Measurements from ENCODE around the gene FZD2.
"Not testable (repeated sequence)": the region's sequence is repeated elsewhere in the genome, so short reads cannot be mapped to it uniquely, and the experiment has no call there.

Gene FZD2

DNA sequence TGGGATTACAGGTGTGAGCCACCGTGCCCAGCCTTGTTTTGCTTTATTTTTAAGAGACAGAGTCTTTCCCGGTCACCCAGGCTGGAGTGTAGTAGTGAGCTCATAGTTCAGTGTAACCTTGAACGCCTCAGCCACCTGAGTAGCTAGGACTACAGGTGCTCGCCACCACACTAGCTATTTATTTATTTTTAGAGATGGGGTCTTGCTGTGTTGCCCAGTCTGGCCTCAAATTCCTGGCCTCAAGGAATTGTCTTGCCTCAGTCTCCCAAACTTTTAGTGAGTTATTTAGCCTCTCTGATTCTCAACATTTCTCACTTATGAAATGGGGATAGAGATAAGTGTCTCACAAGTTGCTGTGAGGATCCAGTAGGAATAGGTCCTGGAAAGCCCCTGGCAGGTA lies 21.7 kb downstream of the FZD2 start:
- DNase-seq = no peak

DNA sequence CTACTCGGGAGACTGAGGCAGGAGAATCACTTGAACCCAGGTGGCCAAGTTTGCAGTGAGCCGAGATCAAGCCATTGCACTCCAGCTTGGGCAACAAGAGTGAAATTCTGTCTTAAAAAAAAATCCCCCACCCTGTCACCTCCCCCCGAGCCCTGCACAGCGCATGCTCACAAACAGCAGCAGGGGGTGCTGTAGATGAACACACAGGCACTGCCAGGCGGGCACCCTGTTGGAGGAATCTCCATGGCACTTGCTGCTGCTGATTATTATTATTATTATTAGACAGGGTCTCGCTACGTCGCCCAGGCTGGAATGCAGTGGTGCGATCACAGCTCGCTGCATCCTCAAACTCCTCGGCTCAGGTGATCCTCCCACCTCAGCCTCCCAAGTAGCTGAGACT lies 24.6 kb downstream of the FZD2 start:
- no peak for DNase-seq

DNA sequence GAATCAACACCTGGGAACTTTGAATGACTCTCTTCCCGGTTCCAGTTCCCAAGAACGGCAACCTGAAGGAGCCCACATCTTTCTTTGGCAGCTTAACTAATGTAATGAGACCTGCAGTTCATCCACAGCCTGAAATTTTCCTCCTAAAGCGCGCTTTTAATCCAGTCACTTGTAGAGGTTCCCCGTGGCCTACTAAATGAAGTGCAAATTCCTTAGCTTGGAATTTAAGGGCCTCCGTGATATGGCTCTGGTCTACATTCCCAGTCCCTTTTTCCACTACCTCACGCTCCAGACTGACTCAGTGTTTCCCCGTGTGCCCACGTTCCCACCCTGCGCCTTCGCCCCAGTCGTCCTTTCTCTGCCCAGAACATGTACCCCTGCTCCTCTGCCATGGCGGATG lies 27.2 kb downstream of the FZD2 start:
- DNase-seq = no peak

DNA sequence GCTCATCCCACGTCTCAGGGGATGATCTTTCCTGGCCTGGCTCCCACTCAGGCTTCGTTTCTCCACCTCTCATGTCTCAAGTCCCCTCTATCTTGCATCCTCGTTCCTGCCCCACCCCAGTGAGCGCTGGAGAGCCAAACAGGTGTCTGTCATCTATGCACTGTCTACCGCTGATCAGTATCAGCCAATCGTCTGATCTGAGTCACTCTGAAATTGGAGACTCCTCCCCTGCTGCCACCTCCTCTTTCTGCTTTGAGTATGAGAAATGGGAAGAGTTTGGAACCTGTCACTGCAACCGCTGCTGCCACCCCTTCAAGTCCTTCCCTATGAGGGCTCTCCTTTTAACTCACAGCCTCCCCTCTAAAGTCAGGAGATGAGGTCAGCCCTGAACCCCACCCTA lies 28.0 kb downstream of the FZD2 start:
- DNase-seq = no peak

DNA sequence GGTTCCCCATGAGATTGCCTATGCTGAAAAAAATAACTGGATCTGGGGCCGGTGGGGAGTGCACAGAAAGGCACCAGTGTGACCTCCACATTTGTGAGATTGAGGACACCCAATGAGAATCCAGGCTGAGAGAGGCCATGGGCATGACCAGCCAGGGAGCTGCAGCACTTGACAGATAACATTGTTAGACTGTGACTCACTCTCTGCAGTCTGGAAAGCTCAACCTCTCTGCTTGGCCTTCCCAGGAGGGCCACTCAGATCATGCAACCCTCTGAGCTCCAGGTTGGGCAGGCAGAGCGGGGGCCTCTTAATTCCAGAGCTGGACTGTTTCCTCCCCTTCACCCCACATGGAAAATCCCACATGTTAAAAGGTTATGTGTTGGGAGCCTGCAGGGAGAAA lies 30.1 kb downstream of the FZD2 start:
- no peak for DNase-seq

DNA sequence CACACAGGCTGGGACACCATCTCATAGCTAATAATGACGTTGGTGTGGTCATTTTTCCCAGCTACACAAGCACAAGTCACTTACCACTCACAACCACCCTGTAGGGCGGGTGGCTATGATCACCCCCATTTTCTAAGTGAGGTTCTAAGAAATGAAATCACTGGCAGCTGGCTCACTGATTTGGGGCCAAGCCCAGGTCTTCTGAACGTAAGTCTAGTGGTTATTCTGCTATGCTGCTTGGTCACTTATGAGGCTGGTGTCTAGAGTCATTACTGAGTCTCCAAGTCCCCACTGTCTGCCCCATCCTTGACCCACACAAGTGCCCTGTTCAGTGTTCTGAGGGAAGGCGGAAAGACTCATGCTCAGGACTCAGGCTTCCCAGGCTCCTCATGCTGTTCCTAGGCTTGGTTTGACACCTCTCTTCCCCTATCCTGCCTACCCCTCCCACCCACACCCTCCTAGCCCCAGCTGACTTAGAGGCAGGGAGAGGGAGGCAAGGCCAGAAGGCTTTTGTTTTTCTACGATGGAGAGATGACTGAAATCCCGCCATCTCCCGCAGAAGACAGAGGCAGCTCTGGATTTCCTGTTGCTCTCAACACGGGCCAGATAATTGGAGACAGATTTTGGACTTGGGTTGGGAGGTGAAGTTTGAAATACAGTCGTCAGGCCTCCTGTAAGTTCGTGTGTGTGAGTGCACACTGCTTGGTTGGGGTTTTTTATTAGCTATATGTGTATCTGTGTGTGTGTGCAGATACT lies 32.2 kb downstream of the FZD2 start:
- no peak for DNase-seq

DNA sequence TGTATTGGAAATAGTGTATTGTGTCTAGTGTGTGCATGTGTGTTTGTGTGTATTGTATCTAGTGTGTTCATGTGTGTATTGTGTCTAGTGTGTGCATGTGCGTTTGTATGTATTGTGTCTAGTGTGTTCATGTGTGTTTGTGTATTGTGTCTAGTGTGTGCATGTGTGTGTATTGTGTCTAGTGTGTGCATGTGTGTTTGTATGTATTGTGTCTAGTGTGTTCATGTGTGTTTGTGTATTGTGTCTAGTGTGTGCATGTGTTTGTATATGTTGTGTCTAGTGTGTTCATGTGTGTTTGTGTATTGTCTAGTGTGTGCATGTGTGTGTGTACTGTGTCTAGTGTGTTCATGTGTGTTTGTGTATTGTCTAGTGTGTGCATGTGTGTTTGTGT lies 32.8 kb downstream of the FZD2 start:
- not testable (repeated sequence) for DNase-seq

DNA sequence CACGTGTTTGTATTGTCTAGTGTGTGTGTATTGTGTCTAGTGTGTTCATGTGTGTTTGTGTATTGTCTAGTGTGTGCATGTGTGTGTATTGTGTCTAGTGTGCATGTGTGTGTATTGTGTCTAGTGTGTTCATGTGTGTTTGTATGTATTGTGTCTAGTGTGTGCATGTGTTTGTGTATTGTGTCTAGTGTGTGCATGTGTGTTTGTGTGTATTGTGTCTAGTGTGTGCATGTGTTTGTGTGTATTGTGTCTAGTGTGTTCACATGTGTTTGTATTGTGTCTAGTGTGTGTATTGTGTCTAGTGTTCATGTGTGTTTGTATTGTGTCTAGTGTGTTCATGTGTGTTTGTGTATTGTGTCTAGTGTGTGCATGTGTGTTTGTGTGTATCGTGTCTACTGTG lies 33.5 kb downstream of the FZD2 start:
- not testable (repeated sequence) for DNase-seq

DNA sequence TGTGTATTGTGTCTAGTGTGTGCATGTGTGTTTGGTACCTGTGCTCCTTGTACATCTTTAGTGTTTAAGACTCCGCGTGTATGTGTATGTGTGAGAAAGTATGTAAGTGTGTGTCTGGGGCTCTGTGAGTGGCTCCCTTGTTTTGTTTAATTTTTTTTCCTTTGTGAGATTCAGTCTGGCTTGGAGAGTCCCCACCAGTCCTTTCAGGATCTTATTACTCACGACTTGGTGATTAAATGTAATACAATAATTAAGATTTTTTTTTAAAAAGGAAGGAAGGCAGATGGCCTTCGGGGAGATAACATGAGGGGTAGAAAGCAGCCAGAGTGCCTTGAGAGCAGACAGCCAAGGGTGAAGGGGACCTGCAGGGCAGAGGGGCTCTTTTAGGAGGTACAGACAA lies 33.9 kb downstream of the FZD2 start:
- no peak for DNase-seq

DNA sequence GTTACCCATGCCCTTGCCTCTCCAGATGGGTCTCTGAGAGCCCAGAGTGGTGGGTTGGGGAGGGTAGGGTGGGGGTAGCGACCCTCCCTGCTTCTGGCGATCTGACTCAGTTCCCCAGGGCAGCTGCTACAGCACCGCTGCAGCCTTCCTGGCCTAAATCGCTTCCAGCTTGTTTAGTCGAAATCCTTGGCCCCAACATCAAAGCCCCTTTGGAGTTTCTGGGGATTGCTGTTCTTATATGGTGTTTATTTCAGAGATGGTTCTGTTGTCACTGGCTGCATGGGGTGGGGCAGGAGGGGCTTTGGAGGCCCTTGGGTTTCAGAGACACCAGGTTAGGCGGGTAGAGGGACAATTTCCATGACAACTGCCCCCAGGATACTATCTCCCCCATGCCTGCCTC lies 35.9 kb downstream of the FZD2 start:
- no peak for DNase-seq

DNA sequence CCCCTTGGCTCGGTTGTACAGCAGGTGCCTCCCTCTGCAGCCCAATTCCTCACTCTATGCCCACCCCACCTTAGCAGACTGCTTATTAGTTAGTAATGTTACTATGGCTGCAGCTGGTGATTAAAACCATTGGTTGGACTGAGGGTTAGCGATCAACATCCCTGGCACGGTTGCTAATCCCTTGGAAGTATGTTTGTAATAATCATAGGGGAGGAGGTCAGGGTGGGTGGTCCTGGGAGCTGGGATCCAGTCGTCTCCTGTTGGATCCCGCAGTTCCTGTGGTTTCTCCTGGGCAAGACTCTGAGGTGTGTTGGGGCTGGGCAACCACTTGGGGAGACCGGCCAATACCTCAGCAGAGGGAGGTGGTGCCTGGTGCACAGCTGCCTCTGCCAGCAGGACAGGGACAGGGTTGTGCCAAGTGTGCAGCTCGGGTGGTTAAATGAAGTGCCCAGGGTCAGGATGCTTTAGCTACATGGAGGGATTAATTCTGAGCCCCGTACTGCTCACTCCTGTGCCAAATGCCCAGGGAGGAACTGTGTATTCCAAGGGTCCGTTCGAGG lies 38.0 kb downstream of the FZD2 start:
- DNase-seq = no peak

DNA sequence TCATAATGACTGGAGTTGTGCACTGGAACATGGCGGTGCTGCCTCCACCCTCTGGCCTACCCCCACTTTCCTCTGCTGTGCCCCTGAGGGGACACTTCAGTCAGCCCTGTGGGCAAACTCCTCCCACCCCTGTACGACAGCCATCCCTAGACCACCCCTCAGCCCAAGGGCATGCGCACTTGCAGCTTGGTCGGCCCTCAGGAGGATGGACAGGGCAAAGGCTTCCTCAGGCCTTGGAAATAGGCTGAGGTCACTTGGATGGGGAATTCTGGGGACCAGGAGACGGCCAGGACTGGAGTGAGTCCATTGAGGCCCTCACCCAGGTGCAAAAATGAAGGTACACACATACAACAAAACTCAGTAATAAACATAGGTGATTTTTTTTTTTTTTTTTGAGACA lies 41.0 kb downstream of the FZD2 start:
- DNase-seq = no peak

DNA sequence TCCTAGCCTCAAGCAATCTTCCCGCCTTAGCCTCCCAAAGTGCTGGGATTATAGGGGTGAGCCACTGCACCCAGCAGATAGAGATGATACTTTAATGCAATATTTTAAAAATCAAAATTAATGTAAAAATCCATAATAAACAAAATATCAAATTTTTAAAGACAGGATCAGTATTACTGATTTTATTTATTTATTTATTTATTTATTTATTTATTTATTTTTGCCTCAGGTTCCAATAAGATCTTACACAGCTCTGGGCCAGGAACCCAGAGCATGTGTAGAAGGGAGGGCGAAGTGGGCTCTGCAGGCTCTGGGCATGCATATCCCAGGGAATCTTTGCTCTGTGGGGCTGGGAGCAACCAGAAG lies 41.6 kb downstream of the FZD2 start:
- no peak for DNase-seq

DNA sequence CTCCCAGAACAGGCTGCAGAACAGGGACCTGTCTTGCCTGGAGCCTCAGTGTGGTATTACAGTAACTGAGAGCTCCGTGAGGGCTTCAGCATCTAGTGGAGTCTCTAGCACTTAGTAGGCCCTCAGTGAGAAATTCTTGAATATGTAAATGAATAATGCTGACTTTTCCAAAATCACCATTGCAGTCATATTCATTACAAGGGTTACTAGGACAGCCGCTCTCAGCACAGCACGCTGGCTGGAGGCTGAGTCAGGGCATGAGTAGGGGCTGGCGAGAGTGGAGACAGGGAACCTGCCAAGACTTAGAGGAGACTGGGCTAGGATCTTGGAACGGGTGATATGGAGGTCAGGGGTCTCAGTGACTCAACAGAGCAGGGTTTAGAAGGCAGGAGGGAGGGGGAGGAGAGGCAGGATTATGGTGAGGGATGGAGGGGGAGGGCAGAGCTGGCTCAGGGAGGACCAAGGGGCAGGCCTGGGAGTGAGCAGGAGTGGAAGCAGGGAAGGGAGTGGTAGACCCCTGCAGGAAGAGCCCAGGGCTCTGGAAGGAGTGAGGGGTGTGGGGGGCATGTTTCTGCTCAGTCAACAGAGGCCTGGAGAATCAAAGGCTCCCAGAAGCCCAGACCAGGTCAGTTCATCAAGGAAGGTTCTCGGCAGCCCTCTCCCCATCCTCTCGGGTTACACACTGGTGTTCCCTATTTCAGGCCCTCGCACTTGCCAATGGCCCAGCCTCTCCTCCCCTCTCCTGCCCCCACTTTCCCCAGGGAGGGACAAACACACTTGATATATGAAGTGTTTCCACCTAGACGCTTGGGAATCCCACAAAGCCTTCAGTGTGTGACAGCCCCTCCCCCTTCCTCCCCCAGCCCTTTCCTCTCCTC lies 42.3 kb downstream of the FZD2 start:
- DNase-seq = no peak

DNA sequence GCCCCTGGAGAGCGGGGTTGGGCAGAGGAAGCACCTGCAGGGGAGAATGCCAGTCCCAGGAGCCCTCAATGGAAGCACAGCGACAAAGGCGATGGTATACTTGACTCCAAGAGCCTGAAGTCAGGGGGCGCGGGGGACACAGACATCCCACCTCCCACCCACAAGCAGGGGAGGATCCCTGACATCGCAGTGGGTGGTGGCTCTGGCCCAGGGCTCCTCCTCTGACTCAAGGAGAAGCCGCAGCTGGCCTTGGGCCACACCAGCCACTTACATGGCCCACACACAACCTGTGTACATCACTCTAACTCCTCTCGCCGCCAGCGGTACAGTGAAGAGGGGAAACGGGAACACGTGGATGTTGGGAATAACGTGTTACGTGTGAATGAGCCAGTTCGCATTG lies 44.3 kb downstream of the FZD2 start:
- DNase-seq = no peak

DNA sequence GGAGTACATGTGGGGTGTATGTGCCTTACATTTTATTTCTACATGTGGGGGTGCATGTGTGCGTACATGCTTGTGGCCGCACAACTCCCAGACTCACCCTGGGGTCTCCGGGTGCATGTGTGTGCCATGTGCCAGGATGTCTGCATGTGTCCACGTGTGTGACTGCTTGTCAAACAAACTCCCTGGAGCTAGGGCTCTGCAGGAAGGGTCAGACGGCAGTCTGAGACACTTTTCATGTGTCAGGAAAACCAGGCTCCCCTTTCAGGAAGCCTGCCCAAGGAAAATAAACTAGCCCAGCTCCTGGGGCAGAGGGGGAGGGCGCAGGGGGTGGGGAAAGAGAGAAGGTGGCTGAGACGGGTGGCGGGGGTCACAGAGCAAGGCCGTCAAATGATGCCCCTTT lies 44.7 kb downstream of the FZD2 start:
- DNase-seq = no peak

DNA sequence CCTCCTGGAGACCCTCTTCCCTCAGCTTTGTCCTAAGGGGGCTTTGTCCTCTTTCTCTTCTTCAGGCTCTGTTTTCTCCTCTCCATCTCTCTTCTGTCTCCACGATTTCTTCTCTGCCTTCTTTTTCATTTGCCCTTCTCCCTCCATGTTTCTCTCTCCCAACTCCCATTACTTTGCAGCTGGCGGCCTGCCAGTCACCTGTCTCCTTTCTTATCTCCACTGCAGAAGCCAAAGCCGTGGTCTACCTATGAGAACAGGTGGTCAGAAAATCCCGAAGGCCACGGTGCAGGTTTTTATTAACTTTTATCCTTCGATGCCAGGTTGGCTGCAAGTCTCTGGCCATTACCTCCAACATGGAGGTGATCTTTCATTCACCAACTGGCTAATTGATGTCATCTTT lies 45.1 kb downstream of the FZD2 start:
- DNase-seq = no peak

DNA sequence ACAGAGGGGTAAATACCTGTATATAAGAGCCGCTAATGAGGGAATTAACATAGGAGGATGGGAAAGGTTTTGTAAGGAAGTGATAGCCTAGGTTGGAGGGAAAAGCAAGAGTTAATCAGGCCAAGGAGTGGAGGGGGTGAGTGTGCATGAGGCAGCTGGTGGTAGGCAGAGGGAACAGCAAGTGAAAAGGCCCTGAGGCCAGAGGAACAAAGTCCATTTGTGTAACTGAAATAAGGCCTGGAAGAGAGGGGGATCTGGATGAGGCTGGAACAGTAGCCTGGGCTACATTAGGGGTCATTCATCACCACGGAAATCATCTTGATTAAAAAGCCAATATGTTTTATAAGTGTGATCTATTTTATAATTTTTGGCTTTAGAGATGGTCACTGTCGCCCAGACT lies 45.7 kb downstream of the FZD2 start:
- no peak for DNase-seq

DNA sequence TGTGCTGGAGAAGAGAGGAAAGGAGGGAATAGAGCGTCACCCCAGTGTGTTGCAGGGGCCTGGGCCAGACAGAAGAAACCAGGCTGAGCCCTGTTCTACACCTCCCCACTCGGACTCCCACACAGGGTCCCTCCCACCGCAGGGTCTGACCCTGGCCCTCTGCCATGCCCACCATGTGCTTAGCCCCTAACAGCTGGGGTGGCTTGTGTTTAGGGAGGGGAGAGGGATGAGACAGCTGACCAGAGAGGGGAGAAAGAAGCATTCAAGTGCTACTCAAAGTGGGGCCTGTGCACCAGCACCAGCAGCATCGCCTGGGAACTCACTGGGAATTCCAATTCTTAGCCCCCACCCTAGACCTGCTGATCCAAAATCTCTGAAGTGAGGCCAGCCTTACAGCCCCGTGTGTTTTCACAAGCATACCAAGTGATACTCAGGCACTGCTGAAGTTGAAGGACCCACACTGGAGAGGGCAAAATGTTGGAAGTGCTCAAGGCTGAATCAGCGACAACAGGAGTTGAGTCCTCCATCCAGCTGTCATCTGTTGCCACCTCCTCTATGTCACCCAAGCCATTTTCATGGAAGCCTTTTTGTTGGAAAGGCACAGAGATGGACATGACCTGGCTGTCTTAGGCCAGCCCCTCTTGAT lies 47.0 kb downstream of the FZD2 start:
- no peak for DNase-seq

DNA sequence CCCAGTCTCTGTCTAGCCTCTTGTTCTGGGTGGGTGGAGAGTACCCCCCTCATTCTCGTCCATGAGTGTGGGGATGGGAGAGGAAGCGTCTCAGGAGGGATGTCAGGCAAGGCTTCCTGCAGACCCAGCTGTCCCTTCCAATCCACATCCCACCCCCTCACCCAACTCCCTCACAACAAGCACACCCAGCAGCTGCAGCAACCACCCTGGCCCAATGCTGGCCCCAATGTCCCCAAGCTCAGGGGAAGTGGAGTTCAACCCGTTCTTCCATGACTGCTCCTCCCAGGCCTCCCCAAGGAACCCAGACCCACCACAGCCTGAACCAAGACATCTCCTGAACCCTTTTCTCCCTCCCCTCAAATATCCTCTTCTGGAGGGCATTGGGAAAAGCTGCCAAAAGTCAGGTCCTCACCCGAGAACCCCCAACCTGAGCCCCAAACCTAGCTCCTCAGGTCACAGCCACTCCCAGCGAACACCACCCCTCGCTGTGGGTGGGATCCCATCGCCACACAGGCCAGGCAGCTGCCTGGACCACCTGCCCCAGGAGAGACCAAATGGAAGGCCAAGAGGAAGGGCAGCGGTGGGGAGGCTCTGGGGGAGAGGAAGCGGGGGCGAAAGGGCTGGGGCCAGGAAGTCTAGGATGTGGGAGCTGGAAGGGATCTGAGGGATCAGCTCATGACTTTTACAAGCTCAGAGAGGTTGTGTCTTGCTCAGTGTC lies 47.6 kb downstream of the FZD2 start:
- no peak for DNase-seq

DNA sequence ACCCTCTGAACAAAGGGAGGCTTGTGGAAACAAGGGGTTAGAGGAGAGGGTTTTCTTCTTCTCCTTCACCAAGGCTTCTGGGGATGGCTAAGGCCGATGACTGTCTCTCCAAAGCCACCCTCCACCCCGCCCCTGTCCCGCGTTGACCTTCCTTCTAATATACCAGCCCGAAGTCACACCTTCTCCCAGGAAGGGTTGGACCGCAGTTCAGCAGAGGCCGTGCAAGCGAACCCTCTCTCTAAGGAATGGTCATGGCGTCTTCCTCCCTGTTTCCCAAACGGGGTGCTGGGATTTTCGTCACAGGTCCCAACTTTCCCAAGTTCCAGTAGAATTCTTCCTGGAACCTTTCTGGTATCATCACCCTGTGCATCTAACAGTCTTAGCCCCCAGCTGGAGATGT lies 49.4 kb downstream of the FZD2 start:
- DNase-seq = no peak

DNA sequence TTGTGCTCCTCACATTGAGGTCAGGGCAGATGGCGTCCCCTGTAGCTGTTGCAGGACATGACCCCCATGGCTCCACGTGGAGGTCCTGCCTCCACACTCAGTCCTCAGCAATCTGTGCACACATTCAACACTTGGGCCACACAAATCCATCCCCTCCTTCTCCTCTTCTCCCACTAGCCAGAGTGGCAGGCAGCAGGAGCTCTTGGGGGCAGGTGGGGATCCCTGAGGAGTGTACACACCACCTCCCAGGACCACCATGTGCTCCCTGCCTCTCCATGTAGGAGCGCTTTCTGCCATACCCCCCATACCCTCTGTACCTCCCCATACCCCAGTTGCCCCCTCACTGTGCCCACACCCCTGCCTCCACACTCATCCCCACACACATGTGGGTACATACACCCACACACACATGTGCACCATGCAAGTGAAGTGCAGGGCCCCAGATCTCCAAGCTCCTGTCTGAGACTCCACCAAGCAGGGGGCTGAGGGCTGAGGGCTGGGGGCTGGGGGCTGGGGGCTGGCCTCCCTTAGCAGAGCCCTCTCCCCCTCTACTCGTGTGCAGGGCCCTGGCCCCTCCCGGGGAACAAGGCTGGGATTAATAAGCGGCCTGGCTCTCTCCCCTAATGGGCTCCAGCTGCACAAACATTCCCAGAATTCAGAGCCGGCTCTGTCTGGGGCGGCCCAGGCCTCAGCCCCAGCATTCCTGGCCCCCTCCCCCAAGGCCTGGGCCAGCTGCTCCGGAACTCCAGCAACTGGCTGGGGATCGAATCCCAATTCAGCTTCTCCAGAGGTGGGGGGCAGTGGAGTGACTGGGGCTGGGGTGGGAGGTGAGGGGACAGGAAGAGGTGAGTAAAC lies 50.8 kb downstream of the FZD2 start:
- no peak for DNase-seq

Data from effector CD8-positive, alpha-beta T cell (primary cell).